Measurements from ENCODE around the gene ADAMTS8. TPM values are rescaled to one million over a fixed set of nuclear protein-coding genes. Genes with fewer than 3 reads are reported as not detected.
A peak's percentile ranks its signal among the peaks of the same experiment; 100 is the strongest.

The ADAMTS8 gene
- total and polyA plus RNA-seq, 11 donors = 0.12 to 2.8 (median 0.87) TPM

DNA sequence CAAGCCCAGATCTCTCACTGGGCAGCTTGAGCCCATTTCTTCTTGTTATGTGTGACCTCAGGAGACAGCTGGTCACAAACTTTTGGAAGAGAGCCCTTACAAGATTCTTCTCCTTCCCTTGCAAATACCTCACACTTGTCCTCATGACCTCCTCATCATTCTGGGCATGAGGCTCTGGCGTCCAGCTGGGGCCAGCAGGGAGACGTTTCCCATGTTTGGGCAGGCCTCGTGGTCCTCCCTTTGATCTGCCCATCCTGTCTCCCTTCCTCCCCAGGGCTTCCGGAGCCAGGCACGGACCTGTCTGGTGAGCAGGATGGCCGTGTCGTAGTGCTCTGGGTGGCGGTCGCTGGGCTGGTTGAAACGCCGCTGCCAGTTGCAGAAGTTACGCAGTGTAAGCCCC lies 9.7 kb downstream of the ADAMTS8 start:
- no peaks in the 10 kb centered on the region for H3K9me3 ChIP-seq
- H3K36me3 ChIP-seq = no peaks in the 10 kb centered on the region
- intact Hi-C loops (cut with DNase I) = no loop called here
- TF ChIP-seq POLR2A (IDR thresholded peaks at IDR 0.05) = no peak
- TF ChIP-seq, protein P1, sequence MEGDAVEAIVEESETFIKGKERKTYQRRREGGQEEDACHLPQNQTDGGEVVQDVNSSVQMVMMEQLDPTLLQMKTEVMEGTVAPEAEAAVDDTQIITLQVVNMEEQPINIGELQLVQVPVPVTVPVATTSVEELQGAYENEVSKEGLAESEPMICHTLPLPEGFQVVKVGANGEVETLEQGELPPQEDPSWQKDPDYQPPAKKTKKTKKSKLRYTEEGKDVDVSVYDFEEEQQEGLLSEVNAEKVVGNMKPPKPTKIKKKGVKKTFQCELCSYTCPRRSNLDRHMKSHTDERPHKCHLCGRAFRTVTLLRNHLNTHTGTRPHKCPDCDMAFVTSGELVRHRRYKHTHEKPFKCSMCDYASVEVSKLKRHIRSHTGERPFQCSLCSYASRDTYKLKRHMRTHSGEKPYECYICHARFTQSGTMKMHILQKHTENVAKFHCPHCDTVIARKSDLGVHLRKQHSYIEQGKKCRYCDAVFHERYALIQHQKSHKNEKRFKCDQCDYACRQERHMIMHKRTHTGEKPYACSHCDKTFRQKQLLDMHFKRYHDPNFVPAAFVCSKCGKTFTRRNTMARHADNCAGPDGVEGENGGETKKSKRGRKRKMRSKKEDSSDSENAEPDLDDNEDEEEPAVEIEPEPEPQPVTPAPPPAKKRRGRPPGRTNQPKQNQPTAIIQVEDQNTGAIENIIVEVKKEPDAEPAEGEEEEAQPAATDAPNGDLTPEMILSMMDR (IDR thresholded peaks at IDR 0.05) = no peak
- DNase-seq (peak in 1 of 5 donors; percentile 47), ATAC-seq (peak in 2 of 4 donors; percentile 19 to 46)
- H3K27ac ChIP-seq = no peak overlapping the region
- no peaks in the 10 kb centered on the region for H3K27me3 ChIP-seq
- H3K4me1 ChIP-seq = peaks cover 0 to 13% (median 0%) of the 10 kb centered on the region in 12 donors
- H3K4me3 ChIP-seq = no peak overlapping the region
- WGBS, 4 donors = 65 to 74% (median 66%) methylated on average over 12 of the region's 12 CpGs

DNA sequence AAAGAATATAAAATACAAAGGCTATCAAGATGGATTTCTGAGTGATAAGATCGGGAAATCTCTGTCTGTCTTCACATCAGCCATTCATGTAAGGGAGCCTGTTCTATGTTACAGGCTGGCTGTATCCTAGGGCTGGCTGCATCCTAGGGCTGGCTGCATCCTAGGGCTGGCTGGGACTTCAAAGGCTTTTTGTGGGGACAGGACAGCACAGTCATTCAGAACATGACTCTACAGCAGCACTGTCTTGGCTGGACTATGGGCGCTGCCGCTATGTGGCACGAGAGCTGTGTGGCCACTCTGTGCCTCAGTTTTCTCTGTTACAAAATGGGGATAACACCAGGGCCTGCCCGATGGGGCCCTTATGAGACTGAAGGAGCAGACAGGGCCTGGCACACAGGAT lies 10.2 kb downstream of the ADAMTS8 start:
- Histone ChIP-seq H3K4me1 (peaks cover 0 to 13% (median 0%) of the 10 kb centered on the region in 12 donors), H3K4me3 (no peak overlapping the region), H3K27me3 (no peaks in the 10 kb centered on the region), H3K36me3 (no peaks in the 10 kb centered on the region), H3K27ac (no peak overlapping the region), H3K9me3 (no peaks in the 10 kb centered on the region)
- TF ChIP-seq POLR2A (IDR thresholded peaks at IDR 0.05) = no peak
- TF ChIP-seq, protein P1 (IDR thresholded peaks at IDR 0.05) = no peak
- ATAC-seq = no peak
- DNase-seq = no peak
- intact Hi-C loops (cut with DNase I) = no loop called here
- WGBS, 4 donors = 92 to 97% (median 95%) methylated on average over 4 to 5 of the region's 5 CpGs

DNA sequence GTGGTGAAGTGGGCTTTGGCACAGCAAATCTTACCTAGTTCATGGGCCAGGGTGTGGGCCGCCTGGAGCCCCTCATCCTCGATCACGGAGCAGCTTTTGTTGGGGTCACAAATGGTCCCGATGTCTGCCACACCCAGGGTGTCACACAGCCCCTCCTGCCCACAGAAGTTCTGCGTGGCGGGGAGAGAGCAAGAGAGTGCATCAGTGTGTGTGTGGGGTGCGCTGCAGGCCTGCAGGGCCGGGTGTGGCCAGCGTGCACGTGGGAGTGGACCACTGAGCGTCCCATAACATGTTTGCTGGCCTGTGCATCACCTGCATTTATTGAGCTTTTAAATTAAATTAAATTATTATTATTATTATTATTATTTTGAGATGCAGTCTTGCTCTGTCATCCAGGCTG lies 11.5 kb downstream of the ADAMTS8 start:
- DNase-seq (no peak), ATAC-seq (no peak)
- intact Hi-C loops (cut with DNase I) = no loop called here
- Histone ChIP-seq H3K27ac (no peak overlapping the region), H3K4me3 (no peak overlapping the region), H3K4me1 (peaks cover 0 to 13% (median 0%) of the 10 kb centered on the region in 12 donors), H3K36me3 (no peaks in the 10 kb centered on the region), H3K9me3 (no peaks in the 10 kb centered on the region), H3K27me3 (no peaks in the 10 kb centered on the region)
- 92 to 97% (median 94%) methylated on average over 11 of the region's 11 CpGs for WGBS, 4 donors
- no peak for TF ChIP-seq POLR2A (IDR thresholded peaks at IDR 0.05)
- TF ChIP-seq, protein P1 (IDR thresholded peaks at IDR 0.05) = no peak

DNA sequence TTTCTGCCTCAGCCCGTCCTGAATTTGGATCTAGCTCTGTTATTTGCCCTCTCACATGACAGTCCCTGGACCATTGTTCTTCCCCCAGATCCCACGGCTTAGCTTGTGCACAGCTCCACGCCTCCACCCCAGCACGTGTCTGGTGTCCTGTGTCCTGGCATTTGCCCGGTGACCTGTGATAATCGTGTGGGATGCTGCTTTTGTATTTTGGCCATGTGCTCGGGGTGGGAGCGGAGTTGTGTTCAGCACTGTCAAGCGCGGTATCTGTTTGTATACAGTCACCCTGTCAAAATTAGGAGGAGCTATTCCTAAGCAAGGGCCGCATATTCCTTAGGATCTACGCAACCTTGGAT lies 11.9 kb downstream of the ADAMTS8 start:
- ATAC-seq (no peak), DNase-seq (no peak)
- TF ChIP-seq, protein P1 (IDR thresholded peaks at IDR 0.05) = no peak
- Histone ChIP-seq H3K27me3 (no peaks in the 10 kb centered on the region), H3K4me1 (peaks cover 0 to 13% (median 0%) of the 10 kb centered on the region in 12 donors), H3K27ac (no peak overlapping the region), H3K4me3 (no peak overlapping the region), H3K9me3 (no peaks in the 10 kb centered on the region), H3K36me3 (no peaks in the 10 kb centered on the region)
- intact Hi-C loops (cut with DNase I) = no loop called here
- 76 to 86% (median 81%) methylated on average over 11 to 12 of the region's 12 CpGs for WGBS, 4 donors

All from heart left ventricle (tissue), 16 donors.